Measurements from ENCODE around the gene KRT4. TPM values are rescaled to one million over a fixed set of nuclear protein-coding genes. Genes with fewer than 3 reads are reported as not detected.

The KRT4 gene
- total RNA-seq, 1 donor from 2014 or later = not detected

DNA sequence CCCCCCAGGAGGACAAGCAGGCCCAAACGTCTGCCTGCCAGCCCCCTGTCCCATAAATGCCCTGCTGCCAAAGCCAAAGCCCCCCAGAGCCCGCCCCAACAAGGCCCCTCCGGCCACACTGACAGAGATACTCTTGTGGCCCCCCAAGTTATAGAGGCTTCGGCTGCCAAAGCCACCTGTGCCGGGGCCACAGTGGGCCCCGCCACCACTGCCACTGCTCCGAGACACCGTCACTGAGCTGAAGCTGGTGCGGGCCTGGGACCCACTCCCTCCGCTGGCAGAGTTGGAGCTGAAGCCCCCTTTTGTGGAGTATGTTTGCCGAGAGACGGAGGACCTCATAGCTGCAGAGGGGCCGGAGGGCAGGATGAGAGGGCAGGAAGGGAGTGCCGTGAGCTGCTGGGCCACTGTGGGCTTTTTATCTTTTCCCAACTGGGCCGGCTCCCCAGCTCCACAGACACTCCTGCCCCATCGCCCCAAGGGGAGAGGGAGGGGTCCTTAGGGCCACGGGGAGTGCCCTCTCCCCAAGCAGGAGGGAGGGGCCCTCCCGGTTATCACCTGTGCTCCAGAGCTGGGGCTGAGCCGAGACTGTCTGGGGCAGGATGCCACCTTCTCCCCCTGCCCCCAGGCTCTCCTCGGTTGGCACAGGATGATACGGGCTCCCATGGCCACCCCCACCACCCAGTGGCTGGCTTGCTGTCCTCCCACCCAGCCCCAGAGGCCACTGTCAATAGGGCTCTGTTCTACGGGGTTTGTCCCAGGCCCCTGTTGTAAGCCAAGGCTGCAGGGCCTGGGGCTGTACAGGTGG lies 20.2 kb upstream of the KRT4 start, which contains the start of gene KRT79:
TSS of gene KRT79 (minus strand) at position 390 of the 805 bp plus-strand sequence. CDS start at position 339, 51 bp downstream.
- Mint-ChIP-seq H3K4me1 (ENCODE audit: low read depth, unreplicated experiment) (no peaks in the 10 kb centered on the region), H3K9me3 (ENCODE audit: unreplicated experiment) (peaks cover 5% of the 10 kb centered on the region), H3K27me3 (ENCODE audit: unreplicated experiment) (peaks cover 5% of the 10 kb centered on the region), H3K4me3 (ENCODE audit: unreplicated experiment) (no peak within 1 kb of the TSS), H3K36me3 (ENCODE audit: unreplicated experiment) (no peaks in the 10 kb centered on the region), H3K27ac (ENCODE audit: unreplicated experiment) (no peak within 1 kb of the TSS)
- no peak for DNase-seq
- TF ChIP-seq, protein P1, sequence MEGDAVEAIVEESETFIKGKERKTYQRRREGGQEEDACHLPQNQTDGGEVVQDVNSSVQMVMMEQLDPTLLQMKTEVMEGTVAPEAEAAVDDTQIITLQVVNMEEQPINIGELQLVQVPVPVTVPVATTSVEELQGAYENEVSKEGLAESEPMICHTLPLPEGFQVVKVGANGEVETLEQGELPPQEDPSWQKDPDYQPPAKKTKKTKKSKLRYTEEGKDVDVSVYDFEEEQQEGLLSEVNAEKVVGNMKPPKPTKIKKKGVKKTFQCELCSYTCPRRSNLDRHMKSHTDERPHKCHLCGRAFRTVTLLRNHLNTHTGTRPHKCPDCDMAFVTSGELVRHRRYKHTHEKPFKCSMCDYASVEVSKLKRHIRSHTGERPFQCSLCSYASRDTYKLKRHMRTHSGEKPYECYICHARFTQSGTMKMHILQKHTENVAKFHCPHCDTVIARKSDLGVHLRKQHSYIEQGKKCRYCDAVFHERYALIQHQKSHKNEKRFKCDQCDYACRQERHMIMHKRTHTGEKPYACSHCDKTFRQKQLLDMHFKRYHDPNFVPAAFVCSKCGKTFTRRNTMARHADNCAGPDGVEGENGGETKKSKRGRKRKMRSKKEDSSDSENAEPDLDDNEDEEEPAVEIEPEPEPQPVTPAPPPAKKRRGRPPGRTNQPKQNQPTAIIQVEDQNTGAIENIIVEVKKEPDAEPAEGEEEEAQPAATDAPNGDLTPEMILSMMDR (IDR thresholded peaks at IDR 0.05; ENCODE audit: partially characterized antibody, unreplicated experiment) = no peak

DNA sequence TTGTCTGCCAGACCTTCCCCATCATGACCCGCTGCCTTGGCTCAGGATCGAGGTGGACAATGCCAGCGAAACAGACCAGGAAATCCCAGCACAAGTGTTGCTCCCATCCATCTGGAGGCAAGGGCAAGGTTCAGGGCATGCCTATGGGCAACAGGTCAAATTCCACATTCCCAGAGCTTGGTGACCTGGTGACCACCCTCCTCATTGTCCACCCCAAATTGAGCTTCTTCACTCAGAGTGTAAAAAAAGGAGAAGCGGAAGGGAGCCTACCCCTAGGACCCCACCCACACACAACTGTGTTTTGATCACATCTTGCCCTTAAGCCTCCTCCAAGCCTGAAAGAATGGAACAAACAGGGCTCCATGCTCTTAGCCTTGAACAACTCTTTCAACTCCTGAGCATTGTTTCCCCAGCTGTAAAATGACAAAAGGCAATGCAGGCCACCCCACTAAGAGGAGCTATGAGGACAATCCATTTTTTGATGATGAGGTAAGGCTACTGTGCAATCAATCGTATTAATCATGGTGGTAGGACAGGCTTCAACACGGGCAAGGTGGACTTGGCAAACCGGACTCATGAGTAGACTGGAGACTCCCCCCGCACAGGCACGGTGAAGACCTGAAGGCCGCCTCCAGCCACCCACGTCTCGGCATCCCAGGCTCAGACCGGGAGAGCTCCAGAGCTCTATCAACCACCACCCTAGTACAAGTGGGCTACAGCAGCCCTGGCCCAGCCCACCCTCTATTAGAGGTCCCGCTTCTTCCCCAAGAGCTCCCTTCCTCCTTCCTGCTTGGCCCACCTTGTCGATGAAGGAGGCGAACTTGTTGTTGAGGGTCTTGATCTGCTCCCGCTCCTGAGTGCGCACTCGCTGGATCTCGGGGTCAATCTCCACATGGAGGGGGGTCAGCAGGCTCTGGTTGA lies 19.3 kb upstream of the KRT4 start:
- H3K9me3 Mint-ChIP-seq (ENCODE audit: unreplicated experiment) = peaks cover 2% of the 10 kb centered on the region
- H3K27me3 Mint-ChIP-seq (ENCODE audit: unreplicated experiment) = peaks cover 5% of the 10 kb centered on the region
- H3K27ac Mint-ChIP-seq (ENCODE audit: unreplicated experiment) = no peak overlapping the region
- TF ChIP-seq, protein P1 (IDR thresholded peaks at IDR 0.05; ENCODE audit: partially characterized antibody, unreplicated experiment) = no peak
- DNase-seq = peak; percentile 2
- H3K4me1 Mint-ChIP-seq (ENCODE audit: low read depth, unreplicated experiment) = no peaks in the 10 kb centered on the region
- no peak overlapping the region for H3K4me3 Mint-ChIP-seq (ENCODE audit: unreplicated experiment)
- no peaks in the 10 kb centered on the region for H3K36me3 Mint-ChIP-seq (ENCODE audit: unreplicated experiment)

DNA sequence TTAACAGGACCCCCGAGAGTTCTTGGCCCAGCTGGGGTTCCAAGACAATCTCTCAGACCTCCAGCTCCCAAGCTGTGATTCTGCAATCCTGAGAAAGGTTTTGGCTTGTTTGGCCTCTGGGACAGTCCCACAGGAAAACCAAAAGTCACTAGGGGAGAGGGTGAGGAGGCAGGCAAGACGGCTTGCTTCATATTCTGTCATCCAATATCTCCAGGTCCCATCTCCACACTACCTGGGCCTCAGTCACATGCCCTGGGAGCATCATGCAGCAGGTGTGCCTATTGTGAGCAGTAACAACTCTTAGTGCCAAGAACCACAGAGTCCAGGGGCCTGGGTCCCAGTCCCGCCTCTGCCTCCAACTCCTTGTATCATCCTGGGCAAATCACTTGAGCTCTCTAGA lies 18.5 kb upstream of the KRT4 start:
- TF ChIP-seq, protein P1 (IDR thresholded peaks at IDR 0.05; ENCODE audit: partially characterized antibody, unreplicated experiment) = no peak
- Mint-ChIP-seq H3K27me3 (ENCODE audit: unreplicated experiment) (peaks cover 3% of the 10 kb centered on the region), H3K27ac (ENCODE audit: unreplicated experiment) (no peak overlapping the region), H3K4me1 (ENCODE audit: low read depth, unreplicated experiment) (no peaks in the 10 kb centered on the region), H3K9me3 (ENCODE audit: unreplicated experiment) (peaks cover 2% of the 10 kb centered on the region), H3K4me3 (ENCODE audit: unreplicated experiment) (no peak overlapping the region), H3K36me3 (ENCODE audit: unreplicated experiment) (no peaks in the 10 kb centered on the region)
- DNase-seq = peak; percentile 1

DNA sequence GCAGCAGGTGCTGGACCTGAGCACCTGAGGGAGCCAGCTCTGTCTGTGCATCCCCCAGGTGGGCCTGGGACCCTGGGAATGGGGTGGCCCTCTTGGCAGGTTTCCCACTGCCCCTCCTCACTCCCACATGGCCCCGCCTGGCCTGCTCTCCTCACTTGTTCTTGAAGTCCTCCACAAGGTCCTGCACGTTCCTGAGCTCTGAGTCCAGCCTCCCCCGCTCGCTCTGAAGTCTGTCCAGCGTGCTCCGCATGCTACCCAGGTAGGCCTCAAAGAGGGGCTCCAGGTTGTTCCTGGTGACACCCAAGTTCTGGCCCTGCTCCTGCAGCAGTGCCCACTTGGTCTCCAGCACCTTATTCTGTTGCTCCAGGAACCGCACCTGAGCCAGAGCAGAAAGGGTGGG lies 17.3 kb upstream of the KRT4 start:
- TF ChIP-seq, protein P1 (IDR thresholded peaks at IDR 0.05; ENCODE audit: partially characterized antibody, unreplicated experiment) = no peak
- Mint-ChIP-seq H3K27me3 (ENCODE audit: unreplicated experiment) (peaks cover 3% of the 10 kb centered on the region), H3K27ac (ENCODE audit: unreplicated experiment) (no peak overlapping the region), H3K4me3 (ENCODE audit: unreplicated experiment) (no peak overlapping the region), H3K9me3 (ENCODE audit: unreplicated experiment) (peaks cover 2% of the 10 kb centered on the region), H3K36me3 (ENCODE audit: unreplicated experiment) (no peaks in the 10 kb centered on the region), H3K4me1 (ENCODE audit: low read depth, unreplicated experiment) (no peaks in the 10 kb centered on the region)
- no peak for DNase-seq
